ENCODE measurements around the gene MYOM1. TPM values are rescaled to one million over a fixed set of nuclear protein-coding genes. Genes with fewer than 3 reads are reported as not detected.

The MYOM1 gene
- total RNA-seq, 1 experiment from 2014 or later, result 0.41 TPM

GRCh38 chr18:3211236-3211992 is 8.4 kb downstream of the MYOM1 start:
- Histone ChIP-seq H3K4me1 (no peaks in the 10 kb centered on the region), H3K4me3 (ENCODE audit: low read depth, low read length) (no peak overlapping the region), H3K9me3 (no peaks in the 10 kb centered on the region), H3K27me3 (replicated peaks; ENCODE audit: control insufficient read depth, insufficient read depth, low read length) (no peaks in the 10 kb centered on the region), H3K36me3 (ENCODE audit: control insufficient read depth, insufficient read depth, low read length) (no peaks in the 10 kb centered on the region)
- no peak for DNase-seq
- POLR2A ChIA-PET, result no interaction called here
- BruUV-seq (replicated peaks), result no TSS peak
- no peaks in the 10 kb centered on the region for H3K9me3 Mint-ChIP-seq (ENCODE audit: unreplicated experiment)
- H3K4me1 Mint-ChIP-seq (ENCODE audit: low read depth, unreplicated experiment), result peaks cover 4% of the 10 kb centered on the region
- no peak for TF ChIP-seq CTCF (IDR thresholded peaks at IDR 0.05; ENCODE audit: insufficient read depth in 1 of 2, low read depth in 1 of 2, low read length in 1 of 2, severe bottlenecking in 1 of 2, unreplicated experiment in 1 of 2)
- intact Hi-C loops (cut with micrococcal nuclease; ENCODE audit: unreplicated experiment), result no loop called here
- H3K27ac Mint-ChIP-seq (ENCODE audit: unreplicated experiment), result no peak overlapping the region
- no peak overlapping the region for H3K4me3 Mint-ChIP-seq (ENCODE audit: unreplicated experiment)
- CTCF ChIA-PET, result no interaction called here
- no peaks in the 10 kb centered on the region for H3K27me3 Mint-ChIP-seq (ENCODE audit: insufficient read depth, unreplicated experiment)
- H3K36me3 Mint-ChIP-seq (ENCODE audit: insufficient read depth, unreplicated experiment), result no peaks in the 10 kb centered on the region

GRCh38 chr18:3209859-3210569 is 9.8 kb downstream of the MYOM1 start:
- CTCF ChIA-PET, result no interaction called here
- H3K27me3 ChIP-seq (replicated peaks; ENCODE audit: control insufficient read depth, insufficient read depth, low read length), result no peaks in the 10 kb centered on the region
- H3K4me3 ChIP-seq (ENCODE audit: low read depth, low read length), result no peak overlapping the region
- no peaks in the 10 kb centered on the region for H3K27me3 Mint-ChIP-seq (ENCODE audit: insufficient read depth, unreplicated experiment)
- H3K36me3 ChIP-seq (ENCODE audit: control insufficient read depth, insufficient read depth, low read length), result no peaks in the 10 kb centered on the region
- BruUV-seq (replicated peaks), result no TSS peak
- no peaks in the 10 kb centered on the region for H3K9me3 Mint-ChIP-seq (ENCODE audit: unreplicated experiment)
- H3K36me3 Mint-ChIP-seq (ENCODE audit: insufficient read depth, unreplicated experiment), result no peaks in the 10 kb centered on the region
- intact Hi-C loops (cut with micrococcal nuclease; ENCODE audit: unreplicated experiment), result no loop called here
- TF ChIP-seq CTCF (IDR thresholded peaks at IDR 0.05; ENCODE audit: insufficient read depth in 1 of 2, low read depth in 1 of 2, low read length in 1 of 2, severe bottlenecking in 1 of 2, unreplicated experiment in 1 of 2), result no peak
- no peak overlapping the region for H3K4me3 Mint-ChIP-seq (ENCODE audit: unreplicated experiment)
- no peaks in the 10 kb centered on the region for H3K4me1 Mint-ChIP-seq (ENCODE audit: low read depth, unreplicated experiment)
- no peak for DNase-seq
- H3K9me3 ChIP-seq, result 0 out of 2 replicates have a peak, but pooled peaks cover 5% of the 10 kb centered on the region
- H3K27ac Mint-ChIP-seq (ENCODE audit: unreplicated experiment), result no peak overlapping the region
- POLR2A ChIA-PET, result no interaction called here
- H3K4me1 ChIP-seq, result no peaks in the 10 kb centered on the region

GRCh38 chr18:3207565-3207964 is 12.2 kb downstream of the MYOM1 start:
- H3K9me3 ChIP-seq, result 0 out of 2 replicates have a peak, but pooled peaks cover 5% of the 10 kb centered on the region
- H3K4me3 ChIP-seq (ENCODE audit: low read depth, low read length), result no peak overlapping the region
- Mint-ChIP-seq H3K4me1 (ENCODE audit: low read depth, unreplicated experiment) (no peaks in the 10 kb centered on the region), H3K27me3 (ENCODE audit: insufficient read depth, unreplicated experiment) (no peaks in the 10 kb centered on the region), H3K4me3 (ENCODE audit: unreplicated experiment) (no peak overlapping the region), H3K9me3 (ENCODE audit: unreplicated experiment) (peaks cover 10% of the 10 kb centered on the region), H3K27ac (ENCODE audit: unreplicated experiment) (no peak overlapping the region), H3K36me3 (ENCODE audit: insufficient read depth, unreplicated experiment) (no peaks in the 10 kb centered on the region)
- POLR2A ChIA-PET, result no interaction called here
- intact Hi-C loops (cut with micrococcal nuclease; ENCODE audit: unreplicated experiment), result no loop called here
- no peak for DNase-seq
- TF ChIP-seq CTCF (IDR thresholded peaks at IDR 0.05; ENCODE audit: insufficient read depth in 1 of 2, low read depth in 1 of 2, low read length in 1 of 2, severe bottlenecking in 1 of 2, unreplicated experiment in 1 of 2), result no peak
- no peaks in the 10 kb centered on the region for H3K36me3 ChIP-seq (ENCODE audit: control insufficient read depth, insufficient read depth, low read length)
- BruUV-seq (replicated peaks), result no TSS peak
- CTCF ChIA-PET, result no interaction called here
- no peaks in the 10 kb centered on the region for H3K27me3 ChIP-seq (replicated peaks; ENCODE audit: control insufficient read depth, insufficient read depth, low read length)
- H3K4me1 ChIP-seq, result no peaks in the 10 kb centered on the region

All from Caco-2 (cell line).